NCI-H446 treated with DMSO at 0.1 percent for 48 hours (cell line): ENCODE measurements around the gene DPYD.

Source experiments
- DNase-seq: peaks from one replicate; lab custom pipeline; 2025; lab: John Stamatoyannopoulos, UW

The DPYD gene

GRCh38 chr1:97091679-97092078 is 829.2 kb downstream of the DPYD start:
- no peak for DNase-seq

DNA sequence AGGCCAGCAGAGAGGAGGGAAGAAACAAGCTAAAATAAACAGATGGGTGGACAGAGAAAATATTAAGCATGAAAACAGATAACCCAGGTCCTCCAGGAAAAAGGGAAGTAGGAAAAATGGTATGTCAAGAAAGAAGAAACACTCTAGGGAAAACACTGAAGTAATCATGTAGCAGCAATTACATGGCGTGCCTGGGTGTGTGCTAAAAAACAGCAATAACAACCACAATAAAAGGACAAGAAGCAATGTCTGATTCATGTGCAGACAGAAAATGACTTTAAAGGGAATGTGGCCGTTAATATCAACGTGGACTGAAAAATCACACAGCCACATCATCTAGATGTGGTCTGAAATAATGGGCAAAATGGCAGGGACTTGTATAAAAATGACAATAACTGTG is 829.6 kb downstream of the DPYD start:
- DNase-seq, result no peak

DNA sequence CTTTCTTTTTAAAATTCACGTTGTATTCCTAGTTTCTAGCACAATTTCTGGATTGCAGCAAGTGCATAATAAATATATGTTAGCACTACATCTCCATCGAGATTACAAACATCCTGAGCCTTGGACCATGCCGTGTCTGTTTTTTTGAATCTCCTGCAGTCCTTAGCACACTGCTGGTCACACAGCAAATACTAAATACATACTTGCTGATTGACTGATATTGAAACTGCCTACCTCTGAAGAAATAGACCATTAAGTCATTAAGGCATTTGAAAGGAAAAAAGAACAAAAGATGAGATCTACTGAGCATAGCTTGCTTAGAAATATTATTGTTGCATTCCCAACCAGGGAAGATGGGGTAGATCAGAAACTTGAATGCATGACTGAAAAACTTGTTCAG is 830.1 kb downstream of the DPYD start:
- DNase-seq, result no peak

DNA sequence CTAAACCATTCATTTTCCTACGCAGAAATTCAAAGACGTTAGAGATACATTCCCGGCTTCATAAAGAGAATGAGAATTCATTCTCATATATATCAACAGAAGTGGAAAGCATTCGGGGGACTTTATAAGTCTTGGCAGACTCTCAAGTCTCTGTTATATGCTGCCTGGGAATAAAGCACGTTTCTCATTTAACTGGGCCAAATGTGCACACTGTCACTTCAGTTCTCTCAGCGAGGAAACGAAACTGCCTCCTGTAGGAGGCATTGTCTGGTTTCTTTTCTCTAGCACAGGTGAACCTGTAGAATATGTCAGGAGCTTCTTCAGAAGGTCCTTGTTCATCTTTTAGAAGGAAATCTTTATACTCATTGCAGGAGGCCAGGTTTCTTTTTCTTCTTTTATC is 831.7 kb downstream of the DPYD start:
- no peak for DNase-seq

- no peak for DNase-seq
Measured at GRCh38 chr1:97088391-97088790, 832.4 kb downstream of the DPYD start.

GRCh38 chr1:97084546-97084945 is 836.3 kb downstream of the DPYD start:
- no peak for DNase-seq

- DNase-seq, result no peak
Measured at GRCh38 chr1:97082160-97082848, 838.5 kb downstream of the DPYD start.

DNA sequence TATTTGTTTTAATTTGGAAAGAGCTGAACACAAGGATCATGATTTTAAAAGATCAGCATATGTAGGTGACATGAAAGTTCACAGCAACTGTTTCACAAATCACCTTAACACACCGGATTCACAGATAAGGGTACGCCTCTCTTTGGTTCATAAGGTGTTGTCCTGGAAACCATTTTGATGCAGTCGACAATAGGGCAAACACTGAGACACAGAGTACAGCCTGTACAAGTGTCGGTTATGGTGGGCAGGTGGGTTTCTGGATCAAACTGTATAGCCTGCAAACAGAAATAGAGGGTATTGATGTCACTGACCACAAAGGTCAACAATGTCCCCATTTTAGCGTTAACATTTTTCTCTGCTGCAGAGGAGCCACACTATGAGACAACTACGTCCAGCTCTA is 842.0 kb downstream of the DPYD start:
- DNase-seq, result no peak

GRCh38 chr1:97077221-97077620 is 843.6 kb downstream of the DPYD start:
- no peak for DNase-seq

DNA sequence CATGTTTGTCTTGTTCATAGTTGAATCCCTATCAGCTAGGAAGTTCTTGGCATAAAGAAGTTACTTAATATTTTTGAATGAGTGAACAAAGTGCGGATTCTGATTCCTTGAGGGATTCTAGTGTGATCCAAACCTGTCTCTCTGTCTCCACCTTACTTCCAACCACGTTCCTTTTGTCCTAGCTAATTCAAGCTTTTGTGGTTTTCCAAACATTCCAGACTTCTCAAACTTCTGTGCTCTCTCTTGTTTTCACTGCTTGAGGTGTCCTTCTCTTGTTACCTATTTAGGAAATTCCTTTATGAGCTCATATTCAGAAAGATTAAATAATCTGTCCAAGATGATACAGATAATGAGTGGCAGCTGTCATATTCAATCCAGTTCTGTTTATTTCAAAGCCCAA is 846.1 kb downstream of the DPYD start:
- no peak for DNase-seq

GRCh38 chr1:97073936-97074335 is 846.9 kb downstream of the DPYD start:
- DNase-seq, result no peak

GRCh38 chr1:97073169-97073568 is 847.7 kb downstream of the DPYD start:
- DNase-seq, result no peak

GRCh38 chr1:97071173-97071572 is 849.7 kb downstream of the DPYD start:
- DNase-seq, result no peak

DNA sequence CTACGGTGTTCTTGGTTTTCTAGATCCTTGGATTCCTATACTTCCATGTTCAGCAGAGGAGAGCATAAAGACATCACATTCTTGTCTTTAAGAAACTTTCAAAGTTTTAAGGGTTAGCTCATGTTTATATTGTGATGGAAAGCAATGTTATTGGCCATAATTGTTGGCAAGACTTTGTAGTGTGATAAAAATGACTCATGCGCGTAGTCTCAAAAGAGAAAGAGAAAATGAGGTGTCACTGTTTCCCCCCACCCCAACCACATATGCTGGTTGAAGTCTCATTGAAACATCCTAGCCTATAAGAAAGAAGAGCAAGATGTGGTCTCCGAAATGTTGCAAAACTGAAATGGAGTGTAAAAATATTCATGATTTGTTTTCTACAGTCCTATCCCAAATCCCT is 850.5 kb downstream of the DPYD start:
- no peak for DNase-seq

GRCh38 chr1:97069312-97069711 is 851.5 kb downstream of the DPYD start:
- no peak for DNase-seq

- DNase-seq, result no peak
Measured at GRCh38 chr1:97066860-97067259, 854.0 kb downstream of the DPYD start.

DNA sequence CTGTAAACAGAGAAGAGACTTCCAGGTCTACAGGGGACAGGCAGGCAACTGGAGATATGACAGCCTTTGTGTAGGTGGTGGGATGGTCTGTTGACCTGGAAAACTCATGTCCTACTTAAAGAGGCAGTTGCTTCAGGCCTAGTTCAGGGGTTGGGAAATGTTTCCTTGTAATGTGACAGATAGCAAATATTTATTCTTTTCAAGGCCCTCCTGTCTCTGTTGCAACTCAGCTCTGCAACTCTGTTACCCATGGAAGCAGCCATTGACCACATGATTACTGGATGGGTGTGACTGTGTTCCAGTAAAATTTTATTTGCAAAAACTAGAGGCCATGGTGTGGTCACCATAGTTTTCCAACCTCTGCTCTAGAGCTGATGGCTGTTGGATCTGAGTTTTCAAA is 857.3 kb downstream of the DPYD start:
- DNase-seq, result no peak

GRCh38 chr1:97061604-97062003 is 859.2 kb downstream of the DPYD start:
- DNase-seq, result no peak

GRCh38 chr1:97056386-97056785 is 864.4 kb downstream of the DPYD start:
- DNase-seq, result no peak

DNA sequence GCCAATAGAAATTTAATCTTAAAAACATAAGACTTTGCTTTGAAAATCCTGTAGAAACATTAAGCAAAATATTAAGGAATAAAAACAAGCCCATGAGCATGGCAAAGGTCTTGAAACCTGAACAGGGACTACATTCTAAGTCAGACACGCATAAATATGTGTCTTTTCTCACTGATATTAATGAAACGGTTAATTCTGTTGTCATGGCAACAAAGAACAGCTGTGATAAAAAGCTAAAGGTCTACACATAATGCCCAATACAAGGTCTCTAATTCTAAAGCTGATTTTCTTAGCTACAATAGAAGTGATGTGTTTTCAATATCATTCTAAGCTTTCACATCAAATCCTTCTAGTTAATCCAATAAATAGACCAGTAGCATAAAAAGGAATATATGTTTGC is 867.6 kb downstream of the DPYD start:
- DNase-seq, result no peak

DNA sequence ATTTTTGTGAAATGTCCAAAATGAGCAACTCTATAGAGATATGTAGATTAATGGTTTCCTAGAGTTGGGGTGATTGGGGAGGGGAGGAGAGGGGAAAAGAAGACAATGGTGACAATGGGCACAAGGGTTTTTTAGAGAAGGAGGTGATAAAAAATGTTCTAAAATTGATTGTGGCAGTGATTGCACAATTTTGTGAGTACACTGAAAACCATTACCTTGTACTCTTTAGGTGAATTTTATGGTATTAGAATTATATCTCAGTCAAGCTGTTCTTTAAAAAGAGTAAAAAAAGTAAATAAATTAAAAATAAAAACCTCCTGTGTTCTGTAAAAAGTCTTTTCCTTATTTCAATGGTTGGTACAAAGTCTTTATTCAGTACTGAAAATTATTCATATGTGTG is 869.0 kb downstream of the DPYD start:
- no peak for DNase-seq

- DNase-seq, result peak; percentile 22
Measured at GRCh38 chr1:97050506-97050905, 870.3 kb downstream of the DPYD start.

- DNase-seq, result peak; percentile 47
Measured at GRCh38 chr1:97047421-97047793, 873.4 kb downstream of the DPYD start.

DNA sequence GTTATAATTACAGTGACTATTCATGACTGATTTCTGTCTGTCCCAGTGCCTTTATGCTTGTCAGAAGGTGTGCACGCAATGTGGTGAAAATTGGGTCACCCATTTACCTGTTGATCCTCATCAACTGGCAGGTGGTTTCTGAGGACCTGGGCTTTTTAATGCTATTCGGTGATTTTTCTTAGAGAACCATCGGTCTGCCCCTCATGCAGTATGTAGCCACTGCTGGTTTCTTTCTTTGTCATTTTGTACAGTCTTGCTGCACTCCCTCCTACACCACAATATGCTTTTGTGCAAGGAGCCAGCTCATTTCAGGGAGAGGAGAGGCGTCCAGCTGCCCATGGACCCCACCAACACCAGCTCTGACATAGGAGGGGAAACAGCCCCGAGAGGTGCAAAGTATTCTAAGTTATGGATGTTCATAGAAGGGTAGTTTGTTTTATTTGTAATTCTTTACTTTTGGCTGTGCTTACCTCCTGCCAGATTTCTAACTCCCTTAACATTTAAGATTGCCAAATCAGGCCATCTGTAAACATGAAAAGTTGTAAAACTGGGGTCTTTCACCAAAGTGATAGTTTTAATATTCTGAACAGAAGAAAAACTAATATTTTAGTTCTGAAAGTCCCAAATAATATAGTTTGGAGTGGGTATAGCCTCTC is 873.9 kb downstream of the DPYD start:
- no peak for DNase-seq
